ENCODE data around the gene MSI2. TPM values are rescaled to one million over a fixed set of nuclear protein-coding genes. Genes with fewer than 3 reads are reported as not detected.

Gene MSI2
- total and polyA plus RNA-seq, 2 donors (not counting 3 experiments of a cell fraction or from before 2014, with no cell fraction given) = 20.9 to 59.3 TPM

DNA sequence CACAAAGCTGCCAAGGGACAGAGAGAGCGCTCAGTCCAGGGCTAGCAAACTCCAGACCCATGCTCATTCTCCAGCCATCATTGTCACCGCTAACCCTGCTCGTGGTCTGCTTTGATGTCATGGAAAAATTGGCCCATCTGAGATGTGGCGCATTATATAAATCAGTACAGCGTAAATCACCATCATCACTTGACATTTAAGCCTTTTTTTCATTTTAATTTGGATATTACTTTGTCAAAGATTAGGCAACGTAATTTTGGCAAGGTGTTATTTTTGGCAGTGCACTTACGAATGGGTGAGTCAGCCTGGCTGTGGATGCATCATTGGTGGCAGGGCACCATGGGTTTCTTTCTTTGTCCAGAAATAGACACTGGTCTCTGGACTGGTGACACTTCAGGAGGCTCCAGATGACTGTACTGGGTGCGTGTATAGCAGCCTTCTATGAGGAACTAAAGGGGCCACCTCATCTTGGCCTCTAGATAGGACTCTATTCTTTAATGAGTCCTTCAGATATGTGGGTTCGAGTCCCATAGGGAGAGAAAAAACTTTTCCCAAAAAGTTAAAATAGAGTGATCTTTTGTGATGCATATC is 166.3 kb downstream of the MSI2 start:
- no peaks in the 10 kb centered on the region for H3K27me3 ChIP-seq (ENCODE audit: control insufficient read depth in 2 of 2, insufficient read depth in 2 of 2, low read length in 2 of 2)
- FAIRE-seq = peak; percentile 82
- no peaks in the 10 kb centered on the region for H3K9me1 ChIP-seq (replicated peaks; ENCODE audit: control insufficient read depth, extremely low read depth, insufficient read depth, low read length)
- peaks cover 4% of the 10 kb centered on the region for H4K20me1 ChIP-seq (replicated peaks; ENCODE audit: control insufficient read depth, extremely low read depth, insufficient read depth, low read length)
- CTCF ChIA-PET = interaction anchor here (1.2 to 2.6 kb wide), 2 partner anchors 20 to 179 kb away, joined by 4 to 13 read pairs; no protein-coding TSS in a partner anchor
- dilution Hi-C loops (cut with MboI; ENCODE audit: extremely low pct_ligation_motif_present, low sequenced_read_pairs) (no loop called here), intact Hi-C loops (cut with micrococcal nuclease) (loop anchor here (5.0 kb wide), 1 partner anchor 45 kb away; no protein-coding TSS in a partner anchor)
- no peak overlapping the region for H3K27ac ChIP-seq (ENCODE audit: insufficient read depth, low read depth, low read length)
- H3K79me2 ChIP-seq (ENCODE audit: control insufficient read depth, insufficient read depth, low read length) = no peaks in the 10 kb centered on the region
- H3K4me3 ChIP-seq (replicated peaks in 1 of 3; ENCODE audit: insufficient read depth in 1 of 3, low read depth in 1 of 3, low read length in 3 of 3) = no peak overlapping the region
- no peak overlapping the region for H3K4me2 ChIP-seq (ENCODE audit: insufficient read depth, low read length)
- no peak for DNase-seq (ENCODE audit: low read depth, low spot score)
- H3K9ac ChIP-seq (replicated peaks; ENCODE audit: extremely low read depth, insufficient read depth, low read length) = no peak overlapping the region
- POLR2A ChIA-PET = no interaction called here
- peaks cover 23% of the 10 kb centered on the region for H3K4me1 ChIP-seq (ENCODE audit: control insufficient read depth, extremely low read depth, insufficient read depth, low read length)
- H3K36me3 ChIP-seq (ENCODE audit: control insufficient read depth in 2 of 2, extremely low read depth in 1 of 2, insufficient read depth in 2 of 2, low read length in 2 of 2) = no peaks in the 10 kb centered on the region
- no peak overlapping the region for H2AFZ ChIP-seq (ENCODE audit: low read depth, low read length)
- TF ChIP-seq GATA2 (IDR thresholded peaks at IDR 0.05; ENCODE audit: insufficient read depth, insufficient read length, low read depth, low read length) = no peak
- TF ChIP-seq, protein P1, sequence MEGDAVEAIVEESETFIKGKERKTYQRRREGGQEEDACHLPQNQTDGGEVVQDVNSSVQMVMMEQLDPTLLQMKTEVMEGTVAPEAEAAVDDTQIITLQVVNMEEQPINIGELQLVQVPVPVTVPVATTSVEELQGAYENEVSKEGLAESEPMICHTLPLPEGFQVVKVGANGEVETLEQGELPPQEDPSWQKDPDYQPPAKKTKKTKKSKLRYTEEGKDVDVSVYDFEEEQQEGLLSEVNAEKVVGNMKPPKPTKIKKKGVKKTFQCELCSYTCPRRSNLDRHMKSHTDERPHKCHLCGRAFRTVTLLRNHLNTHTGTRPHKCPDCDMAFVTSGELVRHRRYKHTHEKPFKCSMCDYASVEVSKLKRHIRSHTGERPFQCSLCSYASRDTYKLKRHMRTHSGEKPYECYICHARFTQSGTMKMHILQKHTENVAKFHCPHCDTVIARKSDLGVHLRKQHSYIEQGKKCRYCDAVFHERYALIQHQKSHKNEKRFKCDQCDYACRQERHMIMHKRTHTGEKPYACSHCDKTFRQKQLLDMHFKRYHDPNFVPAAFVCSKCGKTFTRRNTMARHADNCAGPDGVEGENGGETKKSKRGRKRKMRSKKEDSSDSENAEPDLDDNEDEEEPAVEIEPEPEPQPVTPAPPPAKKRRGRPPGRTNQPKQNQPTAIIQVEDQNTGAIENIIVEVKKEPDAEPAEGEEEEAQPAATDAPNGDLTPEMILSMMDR (IDR thresholded peaks at IDR 0.05; ENCODE audit: extremely low read depth in 1 of 2, insufficient read depth in 1 of 2, low read depth in 1 of 2, low read length in 2 of 2) = no peak
- TF ChIP-seq, protein P2, sequence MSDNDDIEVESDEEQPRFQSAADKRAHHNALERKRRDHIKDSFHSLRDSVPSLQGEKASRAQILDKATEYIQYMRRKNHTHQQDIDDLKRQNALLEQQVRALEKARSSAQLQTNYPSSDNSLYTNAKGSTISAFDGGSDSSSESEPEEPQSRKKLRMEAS (IDR thresholded peaks at IDR 0.05; ENCODE audit: insufficient read depth, insufficient read length) = no peak
- TF ChIP-seq MYC (IDR thresholded peaks at IDR 0.05; ENCODE audit: low read depth, low read length) = no peak
- TF ChIP-seq JUN (IDR thresholded peaks at IDR 0.05; ENCODE audit: borderline replicate concordance, insufficient read depth, insufficient read length, low read depth) = peak; percentile 56
- TF ChIP-seq POLR2AphosphoS5 (IDR thresholded peaks at IDR 0.05; ENCODE audit: insufficient read depth, low read depth, low read length) = no peak
- TF ChIP-seq FOS (IDR thresholded peaks at IDR 0.05; ENCODE audit: borderline replicate concordance, insufficient read depth, low read length) = peak; percentile 31
- TF ChIP-seq EZH2 (IDR thresholded peaks at IDR 0.05; ENCODE audit: borderline replicate concordance, low read depth, low read length, severe bottlenecking) = no peak
- TF ChIP-seq POLR2A (IDR thresholded peaks at IDR 0.05; ENCODE audit: low read depth, low read length) = no peak
- BruUV-seq (replicated peaks) = no TSS peak
- H3K9me3 ChIP-seq (replicated peaks; ENCODE audit: control insufficient read depth, insufficient read depth, low read length) = no peaks in the 10 kb centered on the region

Measured in endothelial cell of umbilical vein (primary cell).